OCI-LY1 (cell line): ENCODE data around the gene PRR14.

ENCODE experiments used
- H2AFZ ChIP-seq: fragments of 200-600 bp; sonication (generic), shearing (Covaris generic); 2 replicates; pipeline ENCODE4 v1.6.0; 2014; ENCODE audit warnings: antibody characterized with exemption, mild to moderate bottlenecking, low read length
- H3F3A ChIP-seq: fragments of 200-600 bp; sonication (generic), shearing (Covaris generic); 2 replicates; pipeline ENCODE4 v1.6.0; 2014; ENCODE audit warnings: mild to moderate bottlenecking, antibody characterized with exemption, low read length, moderate library complexity; ENCODE audit not compliant: insufficient read depth
- H3K27ac ChIP-seq: fragments of 200-600 bp; sonication (generic); 2 replicates; pipeline ENCODE4 v1.5.1; 2014; ENCODE audit warnings: low read length, mixed run types, mild to moderate bottlenecking, low read depth; ENCODE audit not compliant: poor library complexity, severe bottlenecking
- H3K27me3 ChIP-seq: fragments of 200-600 bp; sonication (generic); 2 replicates; pipeline ENCODE4 v1.6.0; 2014; ENCODE audit warnings: antibody characterized with exemption, mild to moderate bottlenecking, low read length, moderate library complexity; ENCODE audit not compliant: insufficient read depth
- H3K36me3 ChIP-seq: fragments of 200-600 bp; sonication (generic); 2 replicates; pipeline ENCODE4 v1.6.1; 2014; ENCODE audit warnings: mild to moderate bottlenecking, antibody characterized with exemption, low read length, moderate library complexity, mixed read lengths; ENCODE audit not compliant: insufficient read depth
- H3K4me1 ChIP-seq: fragments of 200-600 bp; sonication (generic); 2 replicates; pipeline ENCODE4 v1.5.1; 2014; ENCODE audit warnings: mild to moderate bottlenecking, low read length, moderate library complexity; ENCODE audit not compliant: insufficient read depth, severe bottlenecking
- H3K4me2 ChIP-seq: fragments of 200-600 bp; sonication (generic), shearing (Covaris generic); 2 replicates; pipeline ENCODE4 v1.6.1; 2014; ENCODE audit warnings: low read length
- H3K4me3 ChIP-seq: fragments of 200-600 bp; sonication (generic); 2 replicates; pipeline ENCODE4 v1.5.1; 2014; ENCODE audit warnings: low read length, low read depth, mild to moderate bottlenecking, mixed read lengths; ENCODE audit not compliant: poor library complexity, severe bottlenecking
- H3K79me2 ChIP-seq: fragments of 200-600 bp; shearing (Covaris generic); 2 replicates; pipeline ENCODE4 v1.6.1; 2016; ENCODE audit warnings: mixed run types, low read length, mixed read lengths; ENCODE audit not compliant: insufficient read depth
- H3K9ac ChIP-seq: fragments of 200-600 bp; sonication (generic), shearing (Covaris generic); 2 replicates; pipeline ENCODE4 v1.6.1; 2014; ENCODE audit warnings: mild to moderate bottlenecking, low read length, mixed read lengths
- H3K9me2 ChIP-seq: fragments of 200-600 bp; sonication (generic), shearing (Covaris generic); 2 replicates; pipeline ENCODE4 v1.6.1; 2014; ENCODE audit warnings: low read depth, mild to moderate bottlenecking, low read length, mixed read lengths
- H3K9me3 ChIP-seq: fragments of 200-600 bp; shearing (Covaris generic); 2 replicates; pipeline ENCODE4 v1.6.1; 2014; ENCODE audit warnings: low read length, mixed read lengths
- H4K20me1 ChIP-seq: fragments of 200-600 bp; sonication (generic), shearing (Covaris generic); 2 replicates; pipeline ENCODE4 v1.6.0; 2016; ENCODE audit warnings: mild to moderate bottlenecking, low read length; ENCODE audit not compliant: insufficient read depth
- EZH2 ChIP-seq: fragments of 200-600 bp; sonication (generic), shearing (Covaris generic); IDR thresholded peaks from 2 replicates; pipeline ENCODE4 v1.8.0; 2017; ENCODE audit warnings: borderline replicate concordance, mixed run types, mild to moderate bottlenecking, antibody characterized with exemption, low read length, moderate library complexity, mixed read lengths
- TF ChIP-seq, protein P1 (sequence below): fragments of 200-600 bp; sonication (generic), shearing (Covaris generic); IDR thresholded peaks from 2 replicates; pipeline ENCODE4 v1.5.1; 2017; ENCODE audit warnings: mild to moderate bottlenecking, antibody characterized with exemption, low read length, moderate library complexity, mixed read lengths

The PRR14 gene

DNA sequence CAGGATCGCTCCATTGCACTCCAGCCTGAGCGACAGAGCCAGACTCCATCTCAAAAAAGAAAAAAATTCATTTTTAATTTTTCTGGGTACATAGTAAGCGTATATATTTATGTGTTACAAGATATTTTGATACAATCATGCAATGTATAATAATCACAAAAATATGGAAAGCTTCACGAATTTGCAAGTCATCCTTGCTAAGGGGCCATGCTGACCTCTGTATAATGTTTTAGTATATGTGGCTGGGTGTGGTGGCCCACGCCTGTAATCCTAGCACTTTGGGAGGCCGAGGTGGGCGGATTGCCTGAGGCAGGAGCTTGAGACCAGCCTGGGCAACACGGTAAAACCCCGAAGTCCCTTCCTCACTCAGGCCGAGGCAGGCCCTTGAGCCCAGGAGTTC is 24.4 kb downstream of the PRR14 start:
- Histone ChIP-seq H3K4me3 (no peak overlapping the region), H3K36me3 (peaks cover 7% of the 10 kb centered on the region), H3K4me2 (no peak overlapping the region), H3F3A (no peaks in the 10 kb centered on the region), H3K4me1 (no peaks in the 10 kb centered on the region), H3K9me2 (no peaks in the 10 kb centered on the region), H3K79me2 (no peaks in the 10 kb centered on the region), H2AFZ (no peak overlapping the region), H4K20me1 (no peaks in the 10 kb centered on the region), H3K9me3 (no peaks in the 10 kb centered on the region), H3K27me3 (no peaks in the 10 kb centered on the region), H3K9ac (no peak overlapping the region), H3K27ac (no peak overlapping the region)
- TF ChIP-seq, protein P1, sequence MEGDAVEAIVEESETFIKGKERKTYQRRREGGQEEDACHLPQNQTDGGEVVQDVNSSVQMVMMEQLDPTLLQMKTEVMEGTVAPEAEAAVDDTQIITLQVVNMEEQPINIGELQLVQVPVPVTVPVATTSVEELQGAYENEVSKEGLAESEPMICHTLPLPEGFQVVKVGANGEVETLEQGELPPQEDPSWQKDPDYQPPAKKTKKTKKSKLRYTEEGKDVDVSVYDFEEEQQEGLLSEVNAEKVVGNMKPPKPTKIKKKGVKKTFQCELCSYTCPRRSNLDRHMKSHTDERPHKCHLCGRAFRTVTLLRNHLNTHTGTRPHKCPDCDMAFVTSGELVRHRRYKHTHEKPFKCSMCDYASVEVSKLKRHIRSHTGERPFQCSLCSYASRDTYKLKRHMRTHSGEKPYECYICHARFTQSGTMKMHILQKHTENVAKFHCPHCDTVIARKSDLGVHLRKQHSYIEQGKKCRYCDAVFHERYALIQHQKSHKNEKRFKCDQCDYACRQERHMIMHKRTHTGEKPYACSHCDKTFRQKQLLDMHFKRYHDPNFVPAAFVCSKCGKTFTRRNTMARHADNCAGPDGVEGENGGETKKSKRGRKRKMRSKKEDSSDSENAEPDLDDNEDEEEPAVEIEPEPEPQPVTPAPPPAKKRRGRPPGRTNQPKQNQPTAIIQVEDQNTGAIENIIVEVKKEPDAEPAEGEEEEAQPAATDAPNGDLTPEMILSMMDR: no peak
- no peak for TF ChIP-seq EZH2

DNA sequence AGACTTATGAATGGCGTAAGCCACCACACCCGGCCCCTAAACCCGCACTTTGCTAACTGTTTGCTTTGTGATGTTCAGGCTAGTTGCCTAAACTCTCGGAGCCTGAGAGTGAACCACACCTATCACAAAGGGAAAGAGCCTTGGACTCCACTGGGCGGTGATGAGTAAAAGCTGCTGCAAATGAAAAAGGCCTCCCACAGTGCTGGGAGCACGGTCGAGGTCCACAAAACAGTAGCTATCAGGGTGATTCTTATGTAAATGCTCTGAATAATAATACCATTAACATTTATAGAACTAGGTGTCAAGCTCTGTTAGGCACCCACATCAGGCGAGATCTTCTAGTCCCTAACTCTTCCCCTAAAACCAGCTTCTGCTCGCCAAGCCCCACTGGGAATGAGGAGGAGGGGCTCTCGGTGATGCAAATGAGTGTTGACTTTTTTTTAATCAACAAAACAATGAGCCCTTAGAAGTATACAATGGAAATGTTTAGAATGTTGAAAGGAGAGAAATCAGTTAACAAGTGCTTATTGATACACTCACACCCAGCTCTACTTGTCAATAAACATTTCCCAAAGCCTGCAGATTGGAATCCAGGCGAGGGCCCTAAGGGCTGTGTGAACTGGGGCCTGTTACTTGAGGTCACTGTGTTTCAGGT is 27.3 kb downstream of the PRR14 start:
- Histone ChIP-seq H4K20me1 (no peaks in the 10 kb centered on the region), H3K36me3 (no peaks in the 10 kb centered on the region), H3K4me3 (no peak overlapping the region), H3K27ac (no peak overlapping the region), H2AFZ (no peak overlapping the region), H3K27me3 (no peaks in the 10 kb centered on the region), H3K4me1 (no peaks in the 10 kb centered on the region), H3K9ac (no peak overlapping the region), H3F3A (no peaks in the 10 kb centered on the region), H3K79me2 (no peaks in the 10 kb centered on the region), H3K9me3 (no peaks in the 10 kb centered on the region), H3K4me2 (no peak overlapping the region), H3K9me2 (no peaks in the 10 kb centered on the region)
- TF ChIP-seq, protein P1: no peak

DNA sequence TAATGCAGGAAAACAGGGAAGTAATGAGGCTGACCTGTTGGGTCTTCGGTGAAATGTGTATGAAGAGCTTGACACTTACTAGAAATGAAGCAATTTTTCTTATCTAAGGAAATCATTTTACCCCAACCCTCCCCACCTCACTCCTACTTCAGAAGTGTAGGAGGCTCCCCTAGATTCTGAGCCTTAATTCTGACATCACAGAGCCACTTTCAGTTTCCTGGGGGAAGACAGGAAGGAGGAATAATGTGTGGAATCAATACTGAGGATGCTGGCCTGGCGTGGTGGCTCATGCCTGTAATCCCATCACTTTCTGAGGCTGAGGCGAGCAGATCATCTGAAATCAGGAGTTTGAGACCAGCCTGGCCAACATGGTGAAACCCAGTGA is 27.8 kb downstream of the PRR14 start:
- no peaks in the 10 kb centered on the region for H3K27me3 ChIP-seq
- no peaks in the 10 kb centered on the region for H3K9me2 ChIP-seq
- H3K9me3 ChIP-seq: no peaks in the 10 kb centered on the region
- no peaks in the 10 kb centered on the region for H3K79me2 ChIP-seq
- H3K36me3 ChIP-seq: no peaks in the 10 kb centered on the region
- H3K9ac ChIP-seq: no peak overlapping the region
- TF ChIP-seq, protein P1: no peak
- no peak for TF ChIP-seq EZH2
- H3K4me1 ChIP-seq: no peaks in the 10 kb centered on the region
- H2AFZ ChIP-seq: no peak overlapping the region
- no peaks in the 10 kb centered on the region for H4K20me1 ChIP-seq
- H3K27ac ChIP-seq: no peak overlapping the region
- no peaks in the 10 kb centered on the region for H3F3A ChIP-seq
- H3K4me2 ChIP-seq: no peak overlapping the region
- H3K4me3 ChIP-seq: no peak overlapping the region
